Activated T-cell treated with anti-CD3 and anti-CD28 coated beads, Interleukin-2, amount 50 U/mL, for 4 hours (primary cell): Measurements from ENCODE around the gene AP3S2. TPM values are rescaled to one million over a fixed set of nuclear protein-coding genes. Genes with fewer than 3 reads are reported as not detected.
A peak's percentile ranks its signal among the peaks of the same experiment; 100 is the strongest.

ENCODE experiments used
- ATAC-seq, 2 donors: fragments of 200-7000 bp; cut with Tn5 transposase; one replicate each; pipeline ENCODE4 v1.10.0; 2021
- DNase-seq: peaks from one replicate; pipeline ENCODE4 v3.0.0-alpha.2; 2020
- H3K27me3 Mint-ChIP-seq: one replicate; pipeline ENCODE4 v1.8.0; 2021; ENCODE audit warnings: low read depth, mixed read lengths
- H3K36me3 Mint-ChIP-seq: one replicate; pipeline ENCODE4 v1.8.0; 2022; ENCODE audit warnings: mixed read lengths; ENCODE audit not compliant: insufficient read depth
- H3K4me1 Mint-ChIP-seq: one replicate; pipeline ENCODE4 v1.8.0; 2021; ENCODE audit warnings: low read depth, mixed read lengths
- H3K4me3 Mint-ChIP-seq: one replicate; pipeline ENCODE4 v1.8.0; 2021; ENCODE audit warnings: mild to moderate bottlenecking, moderate library complexity, mixed read lengths
- H3K9me3 Mint-ChIP-seq: one replicate; pipeline ENCODE4 v1.8.0; 2021; ENCODE audit warnings: mixed read lengths
- total RNA-seq, 3 donors: library from RNA; stranded (reverse); gene quantifications; one replicate each; pipeline ENCODE4 v1.2.1, GENCODE V29; 2021

AP3S2 gene
- total RNA-seq, 3 donors from 2014 or later = 15.2 to 17.4 (median 17.1) TPM

- Mint-ChIP-seq H3K4me3 (no peak overlapping the region), H3K4me1 (no peaks in the 10 kb centered on the region), H3K9me3 (no peaks in the 10 kb centered on the region), H3K27me3 (peaks cover 12% of the 10 kb centered on the region), H3K36me3 (peaks cover 4% of the 10 kb centered on the region)
- DNase-seq (no peak), ATAC-seq (no peak)
These were observed 66.8 kb downstream of the AP3S2 start for GRCh38 chr15:89826671-89827655.

- Mint-ChIP-seq H3K36me3 (peaks cover 1% of the 10 kb centered on the region), H3K4me1 (no peaks in the 10 kb centered on the region), H3K27me3 (peaks cover 12% of the 10 kb centered on the region), H3K4me3 (no peak overlapping the region), H3K9me3 (no peaks in the 10 kb centered on the region)
- ATAC-seq (no peak), DNase-seq (no peak)
These were observed 68.4 kb downstream of the AP3S2 start for GRCh38 chr15:89825271-89825940.

DNA sequence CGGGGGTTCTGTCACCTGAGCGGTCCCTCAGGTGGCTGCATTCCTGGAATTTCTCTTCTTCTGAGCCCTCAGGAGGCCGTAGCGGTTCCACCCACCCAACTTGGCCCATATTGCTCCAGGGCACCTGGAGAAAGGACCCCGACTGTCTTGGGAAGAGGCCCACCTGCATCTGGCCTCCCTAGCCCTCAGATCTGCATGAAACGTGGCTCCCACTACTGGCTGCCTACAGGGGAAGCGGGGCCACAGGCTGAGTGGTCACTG, 69.3 kb downstream of the AP3S2 start:
- Mint-ChIP-seq H3K4me3 (no peak overlapping the region), H3K36me3 (no peaks in the 10 kb centered on the region), H3K27me3 (peaks cover 12% of the 10 kb centered on the region), H3K9me3 (no peaks in the 10 kb centered on the region), H3K4me1 (no peaks in the 10 kb centered on the region)
- DNase-seq (no peak), ATAC-seq (no peak)

DNA sequence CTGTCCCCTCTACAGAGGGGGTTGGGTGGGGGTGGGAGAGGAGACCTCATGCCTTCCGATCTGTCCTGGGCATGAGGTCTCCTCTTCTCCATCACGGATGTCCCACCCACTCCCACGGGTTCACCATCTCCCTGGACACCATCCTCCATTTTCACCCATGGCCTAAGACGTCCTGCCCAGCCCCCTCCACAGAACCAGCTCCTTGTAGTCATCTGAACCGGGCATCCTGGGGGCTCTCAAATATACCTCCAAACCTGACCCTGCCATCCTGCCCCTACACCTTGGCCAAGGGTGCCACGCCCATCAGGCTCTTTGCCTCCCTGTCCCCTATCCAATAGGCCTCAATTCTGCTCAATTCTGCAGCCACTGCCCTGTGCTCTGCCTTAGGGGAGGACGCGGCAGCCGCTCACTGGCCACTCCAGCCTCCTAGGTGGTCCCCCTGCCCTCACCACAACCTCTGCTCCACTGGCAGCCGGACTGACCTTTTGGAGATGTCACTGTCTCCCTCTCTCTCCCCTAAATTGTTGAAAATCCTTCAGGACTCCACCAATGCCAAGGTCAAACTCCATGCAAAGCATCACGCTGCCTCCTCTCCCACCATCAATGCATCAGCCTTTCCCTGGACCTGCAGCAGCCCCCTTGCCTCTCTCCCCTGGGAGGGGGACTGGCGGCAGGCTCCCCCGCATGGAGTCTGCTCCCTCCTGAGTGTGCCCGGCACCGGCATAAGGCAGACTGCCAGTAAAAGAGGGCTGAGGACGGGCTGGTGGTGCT, 69.8 kb downstream of the AP3S2 start:
- Mint-ChIP-seq H3K9me3 (no peaks in the 10 kb centered on the region), H3K4me3 (no peak overlapping the region), H3K4me1 (no peaks in the 10 kb centered on the region), H3K27me3 (peaks cover 15% of the 10 kb centered on the region), H3K36me3 (no peaks in the 10 kb centered on the region)
- ATAC-seq (no peak), DNase-seq (no peak)

- Mint-ChIP-seq H3K27me3 (peaks cover 20% of the 10 kb centered on the region), H3K36me3 (no peaks in the 10 kb centered on the region), H3K4me1 (no peaks in the 10 kb centered on the region), H3K4me3 (no peak overlapping the region), H3K9me3 (no peaks in the 10 kb centered on the region)
- DNase-seq (no peak), ATAC-seq (no peak)
These were observed 70.7 kb downstream of the AP3S2 start for GRCh38 chr15:89822951-89823711.

- no peak for ATAC-seq
- no peak overlapping the region for H3K4me3 Mint-ChIP-seq
These were observed 71.2 kb downstream of the AP3S2 start for GRCh38 chr15:89822611-89822950.

DNA sequence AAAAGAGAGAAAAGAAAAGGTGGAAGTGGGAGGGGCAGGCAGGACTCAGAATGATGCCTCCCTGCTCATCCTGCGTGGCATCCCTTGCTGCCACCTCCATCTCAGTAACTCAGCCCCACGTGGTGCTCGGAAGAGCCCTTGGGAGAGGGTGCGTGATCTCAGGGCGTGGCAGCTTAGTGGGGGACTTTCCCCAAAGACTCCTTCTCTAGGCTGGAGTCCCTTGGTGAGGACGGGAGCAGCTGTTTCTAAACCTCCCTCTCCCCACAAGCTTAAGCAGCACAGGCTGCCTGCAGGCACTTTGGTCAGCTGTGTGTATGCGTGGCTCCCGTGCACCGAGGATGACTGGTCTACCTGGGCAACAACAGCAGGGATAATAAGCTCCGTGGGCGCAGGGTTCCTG, 71.8 kb downstream of the AP3S2 start:
- Mint-ChIP-seq H3K9me3 (no peaks in the 10 kb centered on the region), H3K27me3 (peaks cover 29% of the 10 kb centered on the region), H3K4me1 (no peaks in the 10 kb centered on the region), H3K36me3 (no peaks in the 10 kb centered on the region), H3K4me3 (no peak overlapping the region)
- no peak for ATAC-seq
- no peak for DNase-seq

More at GRCh38 chr15:89822611-89822950, 71.2 kb downstream of the AP3S2 start:
- Mint-ChIP-seq H3K4me1 (no peaks in the 10 kb centered on the region), H3K36me3 (no peaks in the 10 kb centered on the region), H3K9me3 (no peaks in the 10 kb centered on the region), H3K27me3 (peaks cover 25% of the 10 kb centered on the region)
- DNase-seq = no peak

DNA sequence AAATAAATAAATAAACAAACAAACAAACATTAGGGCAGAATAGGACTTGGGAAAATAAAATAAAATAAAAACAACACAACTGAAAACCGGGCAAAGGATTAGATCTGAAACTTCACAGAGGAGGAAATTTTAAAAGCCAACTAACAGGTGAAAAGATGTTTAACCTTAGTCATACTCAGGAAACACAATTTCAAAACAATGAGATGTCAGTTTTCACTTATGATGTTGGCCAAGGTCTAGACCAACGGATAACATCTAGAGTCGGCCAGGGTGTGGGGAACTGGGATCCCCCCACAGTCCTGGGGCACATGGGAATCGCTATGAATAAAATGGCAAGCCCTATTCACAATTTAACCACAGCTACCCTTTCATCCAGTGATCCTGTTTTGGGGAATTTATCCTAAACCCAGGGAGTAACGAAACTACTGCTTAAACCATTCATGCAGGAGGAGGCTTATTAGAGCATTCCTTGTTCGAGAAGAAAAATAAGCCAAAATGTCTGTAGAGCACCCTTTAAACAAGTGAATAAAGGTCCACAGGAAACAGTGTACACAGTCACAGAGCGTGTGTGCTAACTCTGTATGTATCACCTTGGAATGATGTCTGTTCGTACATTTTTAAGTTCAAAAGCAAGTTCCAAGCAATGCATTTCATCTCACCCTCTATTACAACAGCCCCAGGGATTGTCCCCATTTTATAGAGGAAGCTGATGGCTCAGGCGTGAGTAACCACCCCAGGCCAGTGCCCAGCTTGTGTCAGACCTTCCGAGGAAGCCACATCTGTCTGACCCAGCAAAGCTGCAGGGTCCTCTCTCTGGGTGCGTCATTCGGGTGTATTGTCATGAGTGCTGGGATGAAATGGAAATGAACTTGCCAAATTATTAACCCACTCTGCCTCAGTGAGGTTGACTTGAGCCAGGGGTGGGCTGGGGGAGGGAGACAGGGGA, 72.9 kb downstream of the AP3S2 start:
- Mint-ChIP-seq H3K4me1 (peaks cover under 1% of the 10 kb centered on the region), H3K27me3 (peaks cover 38% of the 10 kb centered on the region), H3K4me3 (no peak overlapping the region), H3K36me3 (no peaks in the 10 kb centered on the region), H3K9me3 (no peaks in the 10 kb centered on the region)
- ATAC-seq (no peak), DNase-seq (no peak)

DNA sequence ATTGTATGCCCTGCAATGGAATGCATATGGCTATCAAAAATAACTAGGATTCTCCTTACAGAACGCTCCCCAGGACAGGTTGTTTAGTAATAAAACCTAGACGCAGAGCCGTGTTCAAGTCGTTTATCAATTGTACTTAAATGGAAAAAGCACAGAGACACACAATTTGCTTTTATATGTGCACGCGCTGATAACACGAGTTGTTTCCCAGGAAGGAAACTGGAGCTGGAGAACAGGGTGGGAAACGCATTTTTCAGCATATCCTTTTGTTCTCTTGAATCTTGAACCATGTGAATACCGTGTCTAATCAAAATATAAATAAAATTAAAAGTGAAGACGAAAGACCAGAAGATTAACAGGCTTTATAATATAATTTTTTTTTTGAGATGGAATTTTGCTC, 75.5 kb downstream of the AP3S2 start:
- ATAC-seq = no peak
- Mint-ChIP-seq H3K9me3 (no peaks in the 10 kb centered on the region), H3K27me3 (peaks cover 47% of the 10 kb centered on the region), H3K36me3 (no peaks in the 10 kb centered on the region), H3K4me1 (peaks cover 8% of the 10 kb centered on the region), H3K4me3 (no peak overlapping the region)
- no peak for DNase-seq

DNA sequence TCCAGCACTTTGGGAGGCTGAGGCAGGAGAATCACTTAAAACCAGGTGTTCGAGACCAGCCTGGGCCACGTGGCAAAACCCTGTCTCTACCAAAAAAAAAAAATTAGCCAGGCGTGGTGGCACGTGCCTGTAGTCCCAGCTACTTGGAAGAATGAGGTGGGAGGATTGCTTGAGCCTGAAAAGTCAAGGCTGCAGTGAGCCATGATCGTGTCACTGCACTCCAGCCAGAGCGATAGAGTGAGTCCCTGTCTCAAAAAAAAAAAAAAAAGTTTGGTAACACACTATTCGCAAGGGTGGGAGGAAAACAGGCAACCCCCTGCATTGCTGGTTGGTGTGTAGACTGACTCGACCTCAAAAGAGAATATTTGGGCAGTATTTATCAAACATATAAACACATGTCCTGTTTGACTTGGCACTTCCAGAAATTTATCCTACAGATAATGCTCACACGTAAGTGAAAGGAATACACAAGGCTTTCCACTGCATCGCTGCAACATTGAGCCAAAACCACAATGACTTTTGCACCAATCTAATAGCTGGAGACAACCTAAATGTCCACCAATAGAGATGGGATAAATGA, 76.0 kb downstream of the AP3S2 start:
- DNase-seq = no peak
- Mint-ChIP-seq H3K36me3 (no peaks in the 10 kb centered on the region), H3K4me3 (no peak overlapping the region), H3K4me1 (peaks cover 8% of the 10 kb centered on the region), H3K27me3 (peaks cover 51% of the 10 kb centered on the region), H3K9me3 (no peaks in the 10 kb centered on the region)
- ATAC-seq = no peak

- peak overlapping the region; percentile 77 for H3K4me3 Mint-ChIP-seq
- H3K36me3 Mint-ChIP-seq = no peaks in the 10 kb centered on the region
- H3K9me3 Mint-ChIP-seq = no peaks in the 10 kb centered on the region
- peaks cover 8% of the 10 kb centered on the region for H3K4me1 Mint-ChIP-seq
- DNase-seq (no peak), ATAC-seq (no peak)
- H3K27me3 Mint-ChIP-seq = peaks cover 54% of the 10 kb centered on the region
These were observed 78.0 kb downstream of the AP3S2 start for GRCh38 chr15:89815769-89816168.

DNA sequence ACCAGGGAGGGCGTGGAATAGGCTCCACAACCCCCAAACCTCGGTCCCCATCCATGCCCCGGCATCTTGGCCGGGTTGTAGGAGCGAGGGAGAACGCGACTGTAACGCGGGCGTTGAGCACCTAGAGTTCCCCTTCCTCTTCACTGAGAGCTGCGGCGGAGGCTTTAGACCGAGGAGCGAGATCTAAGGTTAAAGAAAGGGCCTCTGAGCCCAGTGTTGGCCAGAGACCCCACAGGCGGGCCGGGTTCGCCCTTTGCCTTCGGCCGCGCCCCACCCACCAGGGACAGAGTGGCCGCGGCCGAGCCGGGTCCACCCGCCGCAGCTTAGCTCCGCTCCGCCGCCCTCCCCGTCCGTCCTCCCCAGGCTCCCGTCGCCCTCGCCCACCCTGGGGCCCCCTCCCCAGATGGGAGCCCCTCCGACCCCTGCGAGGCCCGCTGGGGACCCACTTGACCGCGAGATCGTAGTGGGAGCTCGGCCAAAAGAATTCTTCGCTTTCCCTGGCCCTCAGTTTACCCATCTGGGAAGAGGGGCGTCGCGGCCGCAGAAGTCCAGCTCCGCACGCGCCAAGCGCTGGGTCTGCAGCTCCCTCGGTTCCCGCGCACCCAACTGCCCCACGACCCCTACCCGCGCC, 79.6 kb downstream of the AP3S2 start:
- no peaks in the 10 kb centered on the region for H3K9me3 Mint-ChIP-seq
- H3K27me3 Mint-ChIP-seq = peaks cover 56% of the 10 kb centered on the region
- peak; percentile 23 to 33 for ATAC-seq
- H3K4me1 Mint-ChIP-seq = peaks cover 8% of the 10 kb centered on the region
- DNase-seq = no peak
- H3K4me3 Mint-ChIP-seq = peak overlapping the region; percentile 54
- no peaks in the 10 kb centered on the region for H3K36me3 Mint-ChIP-seq
